GM23338 (cell line): Measurements from ENCODE around the gene GGN. TPM values are rescaled to one million over a fixed set of nuclear protein-coding genes. Genes with fewer than 3 reads are reported as not detected.
A peak's percentile ranks its signal among the peaks of the same experiment; 100 is the strongest.

Experiments used
- ATAC-seq: fragments of 200-7000 bp; cut with Tn5 transposase; 3 replicates; pipeline ENCODE4 v1.9.1; 2020
- DNase-seq: peaks from one replicate; pipeline ENCODE4 v3.0.0-alpha.2; 2015; ENCODE audit warnings: low spot score
- H2AFZ ChIP-seq: fragments of 200-600 bp; sonication (generic); 2 replicates; pipeline ENCODE4 v1.8.0; 2016; ENCODE audit warnings: antibody characterized with exemption, mild to moderate bottlenecking, moderate library complexity
- H3F3A ChIP-seq: fragments of 200-600 bp; sonication (generic); replicated peaks from 2 replicates; pipeline ENCODE4 v1.8.0; 2017; ENCODE audit warnings: antibody characterized with exemption, mixed run types, low read depth
- H3K27ac ChIP-seq: fragments of 200-600 bp; sonication (generic); 2 replicates; pipeline ENCODE4 v1.6.1; 2016; ENCODE audit warnings: low read depth
- H3K27me3 ChIP-seq: fragments of 200-600 bp; sonication (generic); 2 replicates; pipeline ENCODE4 v1.8.0; 2016; ENCODE audit warnings: mild to moderate bottlenecking, mixed run types, moderate library complexity; ENCODE audit not compliant: insufficient read depth
- H3K36me3 ChIP-seq: fragments of 200-600 bp; sonication (generic); 2 replicates; pipeline ENCODE4 v1.8.0; 2016; ENCODE audit warnings: mild to moderate bottlenecking; ENCODE audit not compliant: insufficient read depth
- H3K4me1 ChIP-seq: fragments of 200-600 bp; sonication (generic); 2 replicates; pipeline ENCODE4 v1.8.0; 2016; ENCODE audit warnings: mild to moderate bottlenecking, moderate library complexity; ENCODE audit not compliant: insufficient read depth
- H3K4me2 ChIP-seq: fragments of 200-600 bp; sonication (generic); 2 replicates; pipeline ENCODE4 v1.7.1; 2017; ENCODE audit warnings: mixed run types
- H3K4me3 ChIP-seq: fragments of 200-600 bp; sonication (generic); 2 replicates; pipeline ENCODE4 v1.6.1; 2016; ENCODE audit warnings: mixed run types
- H3K79me2 ChIP-seq: fragments of 200-600 bp; sonication (generic); replicated peaks from 2 replicates; pipeline ENCODE4 v1.8.0; 2017; ENCODE audit warnings: mild to moderate bottlenecking; ENCODE audit not compliant: insufficient read depth
- H3K9me2 ChIP-seq: fragments of 200-600 bp; sonication (generic); 2 replicates; pipeline ENCODE4 v1.8.0; 2017; ENCODE audit not compliant: insufficient read depth
- H4K20me1 ChIP-seq: fragments of 200-600 bp; sonication (generic); replicated peaks from 2 replicates; pipeline ENCODE4 v1.8.0; 2017; ENCODE audit warnings: mild to moderate bottlenecking; ENCODE audit not compliant: insufficient read depth
- H3K27ac Mint-ChIP-seq: 2 replicates; pipeline ENCODE4 v1.8.0; 2020; ENCODE audit warnings: inconsistent platforms, mild to moderate bottlenecking, moderate library complexity, mixed read lengths
- H3K27me3 Mint-ChIP-seq: 3 replicates; pipeline ENCODE4 v1.8.0; 2022; ENCODE audit warnings: low read depth, mild to moderate bottlenecking, moderate library complexity, mixed read lengths, inconsistent platforms; ENCODE audit not compliant: insufficient read depth, poor library complexity
- H3K36me3 Mint-ChIP-seq: 3 replicates; pipeline ENCODE4 v1.8.0; 2021; ENCODE audit warnings: low read depth, mild to moderate bottlenecking, inconsistent platforms, moderate library complexity, mixed read lengths
- H3K4me1 Mint-ChIP-seq: 3 replicates; pipeline ENCODE4 v1.8.0; 2020; ENCODE audit warnings: mild to moderate bottlenecking, inconsistent platforms, mixed read lengths
- H3K4me3 Mint-ChIP-seq: 3 replicates; pipeline ENCODE4 v1.8.0; 2021; ENCODE audit warnings: moderate library complexity, mild to moderate bottlenecking, inconsistent platforms, mixed read lengths
- H3K9me3 Mint-ChIP-seq: 3 replicates; pipeline ENCODE4 v1.8.0; 2020; ENCODE audit warnings: moderate library complexity, mild to moderate bottlenecking, inconsistent platforms, mixed read lengths
- CREB1 ChIP-seq: fragments of 250-450 bp; sonication (Bioruptor Pico); IDR thresholded peaks from 2 replicates; pipeline ENCODE4 v1.5.0; 2020; ENCODE audit warnings: low read depth, mild to moderate bottlenecking, moderate library complexity
- EZH2 ChIP-seq: fragments of 200-600 bp; sonication (generic); IDR thresholded peaks from one replicate; pipeline ENCODE4 v1.8.0; 2017; ENCODE audit warnings: antibody characterized with exemption, mild to moderate bottlenecking, low read depth; ENCODE audit not compliant: unreplicated experiment
- EZH2phosphoT487 ChIP-seq: fragments of 200-600 bp; sonication (generic); IDR thresholded peaks from one replicate; pipeline ENCODE4 v1.8.1; 2018; ENCODE audit warnings: antibody characterized with exemption; ENCODE audit not compliant: unreplicated experiment
- JUNB ChIP-seq: IDR thresholded peaks from one replicate; pipeline ENCODE4 v1.6.1; 2016; ENCODE audit warnings: antibody characterized with exemption; ENCODE audit not compliant: unreplicated experiment
- NANOG ChIP-seq: IDR thresholded peaks from 2 replicates; pipeline ENCODE4 v1.6.1; 2016; ENCODE audit warnings: antibody characterized with exemption, borderline replicate concordance
- POLR2AphosphoS5 ChIP-seq: IDR thresholded peaks from 2 replicates; pipeline ENCODE4 v1.6.1; 2016; ENCODE audit warnings: antibody characterized with exemption, low read depth
- STAT1 ChIP-seq: IDR thresholded peaks from one replicate; pipeline ENCODE4 v1.6.1; 2016; ENCODE audit warnings: antibody characterized with exemption; ENCODE audit not compliant: unreplicated experiment
- ZNF114 ChIP-seq: fragments of 250-450 bp; sonication (Bioruptor Pico); IDR thresholded peaks from 2 replicates; pipeline ENCODE4 v1.5.0; 2020; ENCODE audit warnings: mild to moderate bottlenecking, moderate library complexity
- ZNF331 ChIP-seq: fragments of 250-450 bp; sonication (Bioruptor Pico); IDR thresholded peaks from 2 replicates; pipeline ENCODE4 v1.5.0; 2020; ENCODE audit warnings: low read depth, mild to moderate bottlenecking, moderate library complexity
- polyA plus RNA-seq: library from polyadenylated mRNA; unstranded; fragments of >200 nt; fragmentation: Nextera tagmentation; extraction: Ambion mirVana; gene quantifications from 2 replicates; pipeline ENCODE4 v1.2.1, GENCODE V29; 2016
- total RNA-seq: library from RNA; depleted of rRNA; stranded (reverse); fragments of >200 nt; shearing (Covaris generic); gene quantifications from 2 replicates; pipeline ENCODE4 v1.2.3, GENCODE V29; 2014
- TF ChIP-seq, protein P1 (sequence below): IDR thresholded peaks from 2 replicates; pipeline ENCODE4 v1.6.1; 2016; ENCODE audit warnings: antibody characterized with exemption
- TF ChIP-seq, protein P2 (sequence below): IDR thresholded peaks from one replicate; pipeline ENCODE4 v1.6.1; 2018; ENCODE audit warnings: antibody characterized with exemption; ENCODE audit not compliant: unreplicated experiment
- TF ChIP-seq, protein P3 (sequence below): fragments of 250-450 bp; sonication (Bioruptor Pico); IDR thresholded peaks from 2 replicates; pipeline ENCODE4 v1.5.0; 2020; ENCODE audit warnings: mild to moderate bottlenecking, moderate library complexity
- TF ChIP-seq, protein P4 (sequence below), 2 experiments: fragments of 200-600 bp in 1 of 2; sonication (generic) in 1 of 2; conservative IDR thresholded peaks; 2 replicates each; pipeline versions ENCODE4 v1.5.1 to v1.6.1; 2016 to 2017; ENCODE audit warnings: antibody characterized with exemption in 2 of 2, low read depth in 2 of 2, mild to moderate bottlenecking in 2 of 2, moderate library complexity in 1 of 2

The GGN gene
- total and polyA plus RNA-seq, 2 experiments from 2014 or later, result 0.14 to 1.5 TPM

DNA sequence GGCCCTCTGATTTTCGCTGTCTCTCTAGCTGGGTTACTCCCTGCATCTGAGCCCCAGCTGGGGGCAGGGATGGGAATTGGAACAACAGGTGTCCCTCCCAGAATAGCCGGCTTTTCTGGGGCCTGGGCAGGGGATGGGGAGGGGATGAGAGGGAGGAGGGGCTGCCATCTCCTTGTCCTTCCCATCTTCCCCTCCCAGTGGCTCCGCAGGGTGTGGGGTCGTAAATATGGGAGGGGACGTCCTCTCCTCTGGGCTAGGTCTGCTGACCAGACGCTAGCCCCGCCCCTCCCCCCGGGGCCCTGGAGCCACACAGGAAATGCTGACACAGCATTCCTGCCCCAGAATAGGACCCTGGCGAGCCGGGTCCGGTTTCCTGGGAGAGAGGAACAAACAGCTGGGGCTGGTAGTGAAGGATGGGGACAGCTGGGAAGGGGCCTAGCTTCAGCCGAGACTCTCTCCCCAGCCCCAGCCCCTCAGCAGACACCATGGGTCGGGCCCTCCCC is 46.8 kb upstream of the GGN start:
- H3K27ac ChIP-seq, result peak overlapping the region; percentile 94
- Mint-ChIP-seq H3K27ac (peak overlapping the region; percentile 95), H3K9me3 (no peaks in the 10 kb centered on the region), H3K4me3 (peak overlapping the region; percentile 83), H3K36me3 (peaks cover 17% of the 10 kb centered on the region), H3K4me1 (peaks cover 23% of the 10 kb centered on the region), H3K27me3 (peaks cover 17% of the 10 kb centered on the region)
- H3K4me3 ChIP-seq, result peak overlapping the region; percentile 89
- H3F3A ChIP-seq, result peaks cover 20% of the 10 kb centered on the region
- no peaks in the 10 kb centered on the region for H3K9me2 ChIP-seq
- no peaks in the 10 kb centered on the region for H3K27me3 ChIP-seq
- ATAC-seq (peak; percentile 69), DNase-seq (peak; percentile 96)
- no peaks in the 10 kb centered on the region for H4K20me1 ChIP-seq
- H2AFZ ChIP-seq, result no peak overlapping the region
- H3K4me1 ChIP-seq, result peaks cover 20% of the 10 kb centered on the region
- peak; percentile 60 for TF ChIP-seq POLR2AphosphoS5
- no peak for TF ChIP-seq NANOG
- TF ChIP-seq JUNB, result no peak
- TF ChIP-seq ZNF331, result no peak
- TF ChIP-seq, protein P1, sequence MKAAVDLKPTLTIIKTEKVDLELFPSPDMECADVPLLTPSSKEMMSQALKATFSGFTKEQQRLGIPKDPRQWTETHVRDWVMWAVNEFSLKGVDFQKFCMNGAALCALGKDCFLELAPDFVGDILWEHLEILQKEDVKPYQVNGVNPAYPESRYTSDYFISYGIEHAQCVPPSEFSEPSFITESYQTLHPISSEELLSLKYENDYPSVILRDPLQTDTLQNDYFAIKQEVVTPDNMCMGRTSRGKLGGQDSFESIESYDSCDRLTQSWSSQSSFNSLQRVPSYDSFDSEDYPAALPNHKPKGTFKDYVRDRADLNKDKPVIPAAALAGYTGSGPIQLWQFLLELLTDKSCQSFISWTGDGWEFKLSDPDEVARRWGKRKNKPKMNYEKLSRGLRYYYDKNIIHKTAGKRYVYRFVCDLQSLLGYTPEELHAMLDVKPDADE, result peak; percentile 80
- TF ChIP-seq EZH2phosphoT487, result no peak
- no peak for TF ChIP-seq ZNF114 (CRISPR knock-in tag)
- no peak for TF ChIP-seq EZH2
- TF ChIP-seq, protein P2, sequence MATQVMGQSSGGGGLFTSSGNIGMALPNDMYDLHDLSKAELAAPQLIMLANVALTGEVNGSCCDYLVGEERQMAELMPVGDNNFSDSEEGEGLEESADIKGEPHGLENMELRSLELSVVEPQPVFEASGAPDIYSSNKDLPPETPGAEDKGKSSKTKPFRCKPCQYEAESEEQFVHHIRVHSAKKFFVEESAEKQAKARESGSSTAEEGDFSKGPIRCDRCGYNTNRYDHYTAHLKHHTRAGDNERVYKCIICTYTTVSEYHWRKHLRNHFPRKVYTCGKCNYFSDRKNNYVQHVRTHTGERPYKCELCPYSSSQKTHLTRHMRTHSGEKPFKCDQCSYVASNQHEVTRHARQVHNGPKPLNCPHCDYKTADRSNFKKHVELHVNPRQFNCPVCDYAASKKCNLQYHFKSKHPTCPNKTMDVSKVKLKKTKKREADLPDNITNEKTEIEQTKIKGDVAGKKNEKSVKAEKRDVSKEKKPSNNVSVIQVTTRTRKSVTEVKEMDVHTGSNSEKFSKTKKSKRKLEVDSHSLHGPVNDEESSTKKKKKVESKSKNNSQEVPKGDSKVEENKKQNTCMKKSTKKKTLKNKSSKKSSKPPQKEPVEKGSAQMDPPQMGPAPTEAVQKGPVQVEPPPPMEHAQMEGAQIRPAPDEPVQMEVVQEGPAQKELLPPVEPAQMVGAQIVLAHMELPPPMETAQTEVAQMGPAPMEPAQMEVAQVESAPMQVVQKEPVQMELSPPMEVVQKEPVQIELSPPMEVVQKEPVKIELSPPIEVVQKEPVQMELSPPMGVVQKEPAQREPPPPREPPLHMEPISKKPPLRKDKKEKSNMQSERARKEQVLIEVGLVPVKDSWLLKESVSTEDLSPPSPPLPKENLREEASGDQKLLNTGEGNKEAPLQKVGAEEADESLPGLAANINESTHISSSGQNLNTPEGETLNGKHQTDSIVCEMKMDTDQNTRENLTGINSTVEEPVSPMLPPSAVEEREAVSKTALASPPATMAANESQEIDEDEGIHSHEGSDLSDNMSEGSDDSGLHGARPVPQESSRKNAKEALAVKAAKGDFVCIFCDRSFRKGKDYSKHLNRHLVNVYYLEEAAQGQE, result no peak
- no peak for TF ChIP-seq STAT1
- TF ChIP-seq, protein P3, sequence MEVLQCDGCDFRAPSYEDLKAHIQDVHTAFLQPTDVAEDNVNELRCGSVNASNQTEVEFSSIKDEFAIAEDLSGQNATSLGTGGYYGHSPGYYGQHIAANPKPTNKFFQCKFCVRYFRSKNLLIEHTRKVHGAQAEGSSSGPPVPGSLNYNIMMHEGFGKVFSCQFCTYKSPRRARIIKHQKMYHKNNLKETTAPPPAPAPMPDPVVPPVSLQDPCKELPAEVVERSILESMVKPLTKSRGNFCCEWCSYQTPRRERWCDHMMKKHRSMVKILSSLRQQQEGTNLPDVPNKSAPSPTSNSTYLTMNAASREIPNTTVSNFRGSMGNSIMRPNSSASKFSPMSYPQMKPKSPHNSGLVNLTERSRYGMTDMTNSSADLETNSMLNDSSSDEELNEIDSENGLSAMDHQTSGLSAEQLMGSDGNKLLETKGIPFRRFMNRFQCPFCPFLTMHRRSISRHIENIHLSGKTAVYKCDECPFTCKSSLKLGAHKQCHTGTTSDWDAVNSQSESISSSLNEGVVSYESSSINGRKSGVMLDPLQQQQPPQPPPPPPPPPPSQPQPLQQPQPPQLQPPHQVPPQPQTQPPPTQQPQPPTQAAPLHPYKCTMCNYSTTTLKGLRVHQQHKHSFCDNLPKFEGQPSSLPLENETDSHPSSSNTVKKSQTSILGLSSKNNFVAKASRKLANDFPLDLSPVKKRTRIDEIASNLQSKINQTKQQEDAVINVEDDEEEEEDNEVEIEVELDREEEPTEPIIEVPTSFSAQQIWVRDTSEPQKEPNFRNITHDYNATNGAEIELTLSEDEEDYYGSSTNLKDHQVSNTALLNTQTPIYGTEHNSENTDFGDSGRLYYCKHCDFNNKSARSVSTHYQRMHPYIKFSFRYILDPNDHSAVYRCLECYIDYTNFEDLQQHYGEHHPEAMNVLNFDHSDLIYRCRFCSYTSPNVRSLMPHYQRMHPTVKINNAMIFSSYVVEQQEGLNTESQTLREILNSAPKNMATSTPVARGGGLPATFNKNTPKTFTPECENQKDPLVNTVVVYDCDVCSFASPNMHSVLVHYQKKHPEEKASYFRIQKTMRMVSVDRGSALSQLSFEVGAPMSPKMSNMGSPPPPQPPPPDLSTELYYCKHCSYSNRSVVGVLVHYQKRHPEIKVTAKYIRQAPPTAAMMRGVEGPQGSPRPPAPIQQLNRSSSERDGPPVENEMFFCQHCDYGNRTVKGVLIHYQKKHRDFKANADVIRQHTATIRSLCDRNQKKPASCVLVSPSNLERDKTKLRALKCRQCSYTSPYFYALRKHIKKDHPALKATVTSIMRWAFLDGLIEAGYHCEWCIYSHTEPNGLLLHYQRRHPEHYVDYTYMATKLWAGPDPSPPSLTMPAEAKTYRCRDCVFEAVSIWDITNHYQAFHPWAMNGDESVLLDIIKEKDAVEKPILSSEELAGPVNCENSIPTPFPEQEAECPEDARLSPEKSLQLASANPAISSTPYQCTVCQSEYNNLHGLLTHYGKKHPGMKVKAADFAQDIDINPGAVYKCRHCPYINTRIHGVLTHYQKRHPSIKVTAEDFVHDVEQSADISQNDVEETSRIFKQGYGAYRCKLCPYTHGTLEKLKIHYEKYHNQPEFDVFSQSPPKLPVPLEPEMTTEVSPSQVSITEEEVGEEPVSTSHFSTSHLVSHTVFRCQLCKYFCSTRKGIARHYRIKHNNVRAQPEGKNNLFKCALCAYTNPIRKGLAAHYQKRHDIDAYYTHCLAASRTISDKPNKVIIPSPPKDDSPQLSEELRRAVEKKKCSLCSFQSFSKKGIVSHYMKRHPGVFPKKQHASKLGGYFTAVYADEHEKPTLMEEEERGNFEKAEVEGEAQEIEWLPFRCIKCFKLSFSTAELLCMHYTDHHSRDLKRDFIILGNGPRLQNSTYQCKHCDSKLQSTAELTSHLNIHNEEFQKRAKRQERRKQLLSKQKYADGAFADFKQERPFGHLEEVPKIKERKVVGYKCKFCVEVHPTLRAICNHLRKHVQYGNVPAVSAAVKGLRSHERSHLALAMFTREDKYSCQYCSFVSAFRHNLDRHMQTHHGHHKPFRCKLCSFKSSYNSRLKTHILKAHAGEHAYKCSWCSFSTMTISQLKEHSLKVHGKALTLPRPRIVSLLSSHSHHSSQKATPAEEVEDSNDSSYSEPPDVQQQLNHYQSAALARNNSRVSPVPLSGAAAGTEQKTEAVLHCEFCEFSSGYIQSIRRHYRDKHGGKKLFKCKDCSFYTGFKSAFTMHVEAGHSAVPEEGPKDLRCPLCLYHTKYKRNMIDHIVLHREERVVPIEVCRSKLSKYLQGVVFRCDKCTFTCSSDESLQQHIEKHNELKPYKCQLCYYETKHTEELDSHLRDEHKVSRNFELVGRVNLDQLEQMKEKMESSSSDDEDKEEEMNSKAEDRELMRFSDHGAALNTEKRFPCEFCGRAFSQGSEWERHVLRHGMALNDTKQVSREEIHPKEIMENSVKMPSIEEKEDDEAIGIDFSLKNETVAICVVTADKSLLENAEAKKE (CRISPR knock-in tag), result no peak
- TF ChIP-seq, protein P4, sequence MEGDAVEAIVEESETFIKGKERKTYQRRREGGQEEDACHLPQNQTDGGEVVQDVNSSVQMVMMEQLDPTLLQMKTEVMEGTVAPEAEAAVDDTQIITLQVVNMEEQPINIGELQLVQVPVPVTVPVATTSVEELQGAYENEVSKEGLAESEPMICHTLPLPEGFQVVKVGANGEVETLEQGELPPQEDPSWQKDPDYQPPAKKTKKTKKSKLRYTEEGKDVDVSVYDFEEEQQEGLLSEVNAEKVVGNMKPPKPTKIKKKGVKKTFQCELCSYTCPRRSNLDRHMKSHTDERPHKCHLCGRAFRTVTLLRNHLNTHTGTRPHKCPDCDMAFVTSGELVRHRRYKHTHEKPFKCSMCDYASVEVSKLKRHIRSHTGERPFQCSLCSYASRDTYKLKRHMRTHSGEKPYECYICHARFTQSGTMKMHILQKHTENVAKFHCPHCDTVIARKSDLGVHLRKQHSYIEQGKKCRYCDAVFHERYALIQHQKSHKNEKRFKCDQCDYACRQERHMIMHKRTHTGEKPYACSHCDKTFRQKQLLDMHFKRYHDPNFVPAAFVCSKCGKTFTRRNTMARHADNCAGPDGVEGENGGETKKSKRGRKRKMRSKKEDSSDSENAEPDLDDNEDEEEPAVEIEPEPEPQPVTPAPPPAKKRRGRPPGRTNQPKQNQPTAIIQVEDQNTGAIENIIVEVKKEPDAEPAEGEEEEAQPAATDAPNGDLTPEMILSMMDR (conservative IDR thresholded peaks at IDR 0.05; ENCODE audit: low read depth in 2 of 2), result no peak
- TF ChIP-seq CREB1 (CRISPR knock-in tag), result 0 out of 2 replicates have a peak, but pooled peaks have one; percentile 21
- H3K4me2 ChIP-seq, result peak overlapping the region; percentile 100
- H3K36me3 ChIP-seq, result no peaks in the 10 kb centered on the region; the same call in 1 of the 2 replicates
- peaks cover 29% of the 10 kb centered on the region for H3K79me2 ChIP-seq
